ENCODE results near the gene C5. TPM values are rescaled to one million over a fixed set of nuclear protein-coding genes. Genes with fewer than 3 reads are reported as not detected.
"Not testable (repeated sequence)": the region's sequence is repeated elsewhere in the genome, so short reads cannot be mapped to it uniquely, and the experiment has no call there.

C5 gene
- 0.17 and 1.1 TPM in 2 replicates for total RNA-seq (2014; rRNA removed; shearing (Covaris generic))
- polyA plus RNA-seq (2015; cell fraction: cytosol; rRNA removed) = 0.64 and 0.77 TPM in 2 replicates
- polyA plus RNA-seq (2015; cell fraction: nucleus; rRNA removed) = 0.96 and 1.1 TPM in 2 replicates

DNA sequence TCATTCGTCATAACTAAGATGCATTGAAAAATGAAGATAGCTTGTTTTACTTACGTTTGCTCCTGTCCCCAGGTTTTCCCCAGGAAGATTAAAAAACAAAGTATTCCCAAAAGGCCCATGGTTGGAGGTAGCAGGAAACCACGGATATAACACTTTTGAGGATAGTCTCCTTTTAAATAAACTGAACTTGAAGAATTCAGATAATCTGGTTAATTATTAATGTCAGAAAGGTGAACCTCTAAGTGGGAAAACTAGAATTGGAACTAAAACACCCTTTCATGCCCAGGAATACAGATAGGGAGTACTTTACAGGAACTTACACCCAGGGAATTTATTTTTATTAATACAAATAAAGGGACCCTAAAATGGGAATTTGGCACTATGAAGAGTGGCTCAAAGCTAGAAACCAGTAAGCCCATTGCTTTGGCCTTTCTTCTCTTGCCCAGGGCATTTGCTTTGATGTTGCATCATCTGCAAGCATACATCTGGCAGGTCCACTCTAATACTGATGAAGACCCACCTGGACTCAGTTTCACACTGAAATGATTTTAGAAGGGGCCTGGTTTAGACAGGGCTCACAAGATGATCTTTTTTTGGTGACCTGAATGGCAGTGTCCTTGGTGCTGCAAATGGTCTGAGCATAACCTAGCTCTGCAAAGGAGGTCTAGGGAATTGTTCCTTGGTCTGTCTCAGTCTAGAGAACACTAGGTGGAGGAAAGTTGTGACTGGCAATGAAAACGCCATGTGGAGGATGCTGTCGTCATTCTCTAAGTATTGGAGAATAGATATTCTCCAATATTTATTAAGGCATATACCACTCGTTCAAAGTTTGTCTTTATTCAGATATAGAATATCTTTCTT is at the start of gene C5:
Gene C5 (minus strand): TSS at position 148 of the 861 bp plus-strand sequence. CDS start 29 bp downstream, at position 119.
- DNase-seq (ENCODE audit: low read depth) = no peak

- no peak for DNase-seq (ENCODE audit: low read depth)
Measured at GRCh38 chr9:121098567-121099198, 48.6 kb upstream of the C5 start.

GRCh38 chr9:121095057-121095456 is 45.0 kb upstream of the C5 start:
- DNase-seq (ENCODE audit: low read depth) = no peak

GRCh38 chr9:121090743-121091142 is 40.7 kb upstream of the C5 start:
- not testable (repeated sequence) for DNase-seq (ENCODE audit: low read depth)

DNA sequence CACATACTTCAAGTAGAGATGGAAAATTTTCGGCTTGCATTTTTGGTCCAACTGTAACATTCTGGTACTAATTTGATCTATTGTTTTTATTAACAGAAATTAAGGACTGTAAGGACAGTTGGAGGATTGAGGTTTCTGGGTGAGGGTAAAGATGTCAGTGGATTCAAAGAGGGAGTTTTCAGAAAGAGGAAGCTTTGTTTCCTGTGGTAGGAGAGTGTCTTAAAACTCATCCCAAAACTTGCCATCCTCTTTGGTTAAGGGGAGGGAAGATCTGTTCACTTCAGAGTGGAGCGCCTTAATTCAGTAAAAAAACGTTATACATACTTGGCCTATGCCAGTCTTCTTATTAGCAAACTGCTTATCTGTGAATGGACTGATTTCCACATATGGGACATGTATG is 38.5 kb upstream of the C5 start:
- DNase-seq (ENCODE audit: low read depth) = no peak

DNA sequence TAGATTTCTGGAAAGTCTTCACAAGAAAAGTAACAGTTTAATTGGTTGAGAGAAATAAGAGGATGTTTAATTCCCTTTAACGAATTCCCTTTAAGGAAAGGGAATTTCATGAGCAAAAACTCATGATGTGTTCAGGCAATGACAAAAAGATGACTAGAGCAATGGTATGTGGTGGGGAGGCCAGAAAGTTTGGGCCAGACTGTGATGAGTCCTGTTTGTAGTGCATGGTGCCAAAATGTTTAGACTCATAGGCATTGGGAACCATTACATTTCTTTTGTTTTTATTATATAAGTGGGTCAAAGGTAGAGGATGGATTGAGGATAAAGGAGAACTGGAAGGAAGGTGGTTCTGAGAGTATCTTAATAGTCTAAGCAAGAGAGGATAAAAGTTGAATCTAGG is 35.6 kb upstream of the C5 start:
- DNase-seq (ENCODE audit: low read depth) = no peak

- DNase-seq (ENCODE audit: low read depth) = no peak
Measured at GRCh38 chr9:121082075-121082474, 32.0 kb upstream of the C5 start.

DNA sequence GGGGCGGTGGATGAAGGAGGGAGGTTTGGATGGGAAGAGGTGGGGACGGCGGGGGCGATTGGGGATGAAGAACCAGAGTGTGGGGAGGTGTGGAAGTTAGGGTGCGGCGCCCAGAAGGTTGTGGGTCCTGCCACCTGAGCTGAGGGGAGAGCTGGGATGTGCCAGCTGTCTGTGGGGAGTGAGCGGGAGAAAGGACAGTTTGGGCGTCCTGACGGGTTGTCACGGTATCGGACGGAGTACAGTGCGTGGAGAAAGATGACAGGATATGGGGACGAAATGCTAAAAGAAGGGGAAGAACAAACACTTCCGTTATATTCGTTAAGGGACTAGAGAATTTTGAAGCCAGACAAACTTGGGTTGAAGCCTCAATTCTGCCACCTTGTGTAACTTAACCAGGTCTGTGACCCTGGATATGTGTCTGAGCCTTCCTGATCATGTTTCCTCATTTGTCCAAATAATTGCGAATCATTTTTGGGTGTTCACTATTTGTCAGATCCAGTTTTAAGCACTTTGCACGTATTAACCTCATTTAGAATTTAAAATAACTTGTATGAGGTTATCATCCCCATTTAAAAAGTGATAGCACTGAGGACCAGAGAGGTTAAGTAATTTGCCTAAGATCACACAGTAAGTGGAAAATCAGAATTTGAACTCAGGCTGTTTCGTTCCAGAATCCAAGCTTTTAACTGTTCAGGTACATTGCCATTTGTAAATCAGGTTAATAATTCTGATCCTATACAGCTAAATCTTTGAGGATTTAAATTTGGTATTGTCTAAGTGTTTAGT is 25.4 kb upstream of the C5 start:
- DNase-seq (ENCODE audit: low read depth) = no peak

- DNase-seq (ENCODE audit: low read depth) = peak; percentile 87
Measured at GRCh38 chr9:121074370-121075250, 24.5 kb upstream of the C5 start, which contains the start of gene CNTRL. CNTRL (plus strand) TSS chr9:121074955; CDS start chr9:121088327, 13,372 bp downstream.

DNA sequence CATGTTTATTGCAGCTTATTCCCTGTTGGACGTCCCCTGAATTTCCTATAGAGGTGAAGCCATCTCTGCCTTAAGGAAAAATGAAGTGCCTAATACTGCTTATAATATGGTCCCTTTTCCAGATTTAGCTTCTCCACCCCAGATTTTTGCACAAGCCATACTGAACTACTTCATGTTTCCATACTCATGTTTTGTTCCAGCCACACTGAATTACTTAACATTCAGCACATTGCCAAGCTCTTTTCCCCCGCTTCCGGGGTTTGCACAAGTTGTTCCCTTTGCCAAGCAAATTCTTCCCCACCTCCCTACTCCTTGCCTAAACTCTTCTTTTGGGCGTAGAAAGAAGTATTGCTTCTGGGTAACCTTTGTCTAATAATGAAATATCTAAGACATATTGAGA is 23.0 kb upstream of the C5 start:
- no peak for DNase-seq (ENCODE audit: low read depth)

DNA sequence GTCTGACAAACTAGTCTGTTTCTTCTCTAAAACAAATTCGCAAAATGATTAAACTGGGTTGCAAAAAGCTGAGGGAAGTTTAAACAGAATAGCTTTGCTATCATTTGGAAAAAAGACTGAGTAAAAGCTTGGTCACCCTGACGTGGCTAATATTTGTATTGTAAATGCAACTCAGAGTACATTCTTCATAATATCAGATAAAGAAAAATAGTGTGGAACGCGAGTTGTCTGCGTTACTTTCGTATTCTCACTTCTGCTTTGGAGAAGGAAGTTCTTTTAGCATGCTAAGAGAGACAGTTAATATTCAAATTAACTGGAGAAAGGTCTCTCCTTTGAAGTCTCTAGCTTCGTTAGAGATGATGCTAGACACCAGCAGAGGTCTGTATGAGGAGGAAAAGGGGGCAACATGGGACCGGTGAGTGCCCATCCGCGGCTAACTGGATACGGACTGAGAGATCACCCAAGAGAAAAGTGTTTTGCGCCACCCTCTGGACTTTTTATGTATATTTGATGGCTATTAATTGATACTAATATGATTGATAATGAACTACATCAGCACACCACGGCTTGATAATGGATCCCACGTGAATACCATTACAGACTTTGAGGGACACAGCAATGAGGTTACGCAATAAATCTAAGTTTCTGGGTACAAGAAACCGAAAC is 21.8 kb upstream of the C5 start:
- DNase-seq (ENCODE audit: low read depth) = no peak

- DNase-seq (ENCODE audit: low read depth) = no peak
Measured at GRCh38 chr9:121071370-121071755, 21.3 kb upstream of the C5 start.

DNA sequence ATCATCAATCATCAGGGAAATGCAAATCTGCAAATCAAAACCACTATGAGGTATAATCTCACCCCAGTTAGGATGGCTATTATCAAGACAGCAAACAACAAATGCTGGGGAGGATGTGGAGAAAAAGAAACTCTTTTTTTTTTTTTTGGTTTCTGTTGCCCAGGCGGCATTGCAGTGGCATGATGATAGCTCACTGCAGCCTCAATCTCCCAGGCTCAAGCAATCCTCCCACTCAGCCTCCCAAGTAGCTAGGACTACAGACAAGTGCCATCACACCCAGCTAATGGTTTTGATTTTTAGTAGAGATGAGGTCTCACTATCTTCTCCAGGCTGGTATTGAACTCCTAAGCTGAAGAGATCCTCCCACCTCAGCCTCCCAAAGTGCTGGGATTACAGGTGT is 19.3 kb upstream of the C5 start:
- DNase-seq (ENCODE audit: low read depth) = no peak

DNA sequence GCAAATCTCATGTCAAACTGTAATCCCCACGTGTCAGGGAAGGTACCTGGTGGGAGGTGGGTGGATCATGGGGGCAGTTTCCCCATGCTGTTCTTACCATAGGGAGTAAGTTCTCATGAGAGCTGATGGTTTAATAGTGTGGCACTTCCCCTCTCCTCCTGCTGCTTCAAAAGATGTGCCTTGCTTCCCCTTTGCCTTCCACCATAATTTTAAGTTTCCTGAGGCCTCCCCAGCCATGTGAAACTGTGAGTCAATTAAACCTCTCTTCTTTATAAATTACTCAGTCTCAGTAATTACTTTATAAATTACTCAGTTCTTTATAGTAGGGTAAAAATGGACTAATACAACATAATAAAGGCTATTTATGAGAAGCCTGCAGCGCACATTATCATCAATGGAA is 17.6 kb upstream of the C5 start:
- no peak for DNase-seq (ENCODE audit: low read depth)

GRCh38 chr9:121066850-121067249 is 16.8 kb upstream of the C5 start:
- no peak for DNase-seq (ENCODE audit: low read depth)

DNA sequence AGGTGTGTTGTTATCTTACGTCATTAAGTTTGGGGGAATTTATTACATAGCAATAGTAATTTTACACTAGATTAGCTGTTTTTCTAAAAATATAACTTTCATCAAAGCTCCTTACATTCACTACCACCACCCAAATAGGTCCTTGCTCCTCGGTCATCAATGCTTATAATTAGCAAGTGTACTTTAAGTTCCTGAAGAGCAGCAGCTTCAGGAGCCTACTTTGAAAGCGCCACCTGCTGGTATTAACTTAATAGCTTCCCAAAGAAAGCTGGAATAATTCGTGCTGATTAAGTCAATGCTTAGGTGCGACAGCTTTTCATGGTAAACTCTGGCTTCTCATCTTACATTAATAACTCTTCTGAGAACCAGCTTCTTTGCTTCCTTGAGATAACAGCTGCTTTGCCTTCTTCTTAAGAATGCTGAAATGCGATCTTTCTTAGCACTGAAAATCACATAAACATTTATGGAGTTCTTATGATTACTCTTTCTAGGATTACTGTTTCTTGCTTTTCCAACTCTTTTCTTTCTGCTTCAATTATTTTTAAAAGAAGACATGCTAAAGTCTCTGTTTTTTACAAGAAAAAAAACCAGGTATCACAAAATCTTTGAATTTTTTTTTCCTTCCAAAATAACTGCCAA is 10.0 kb upstream of the C5 start:
- peak; percentile 45 for DNase-seq (ENCODE audit: low read depth)

DNA sequence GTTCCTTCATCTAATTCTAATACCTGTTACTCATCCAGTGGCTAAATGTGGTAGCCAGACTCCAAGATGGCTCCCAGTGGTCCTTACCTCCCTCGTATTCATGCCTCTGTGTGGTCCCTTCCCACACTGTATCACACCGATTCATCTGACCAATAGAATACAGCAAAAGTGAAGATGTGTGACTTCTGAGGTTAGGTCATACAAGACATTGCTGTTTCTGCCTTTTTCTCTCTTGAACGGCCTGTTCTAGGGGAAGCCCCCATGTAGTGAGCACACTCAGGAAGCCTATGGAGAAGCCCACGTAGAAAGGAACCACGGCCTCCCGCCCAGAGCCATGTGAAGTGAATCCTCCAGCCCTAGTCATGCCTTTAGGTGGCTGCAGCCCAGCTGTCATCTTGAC is 9.4 kb upstream of the C5 start:
- DNase-seq (ENCODE audit: low read depth) = no peak

DNA sequence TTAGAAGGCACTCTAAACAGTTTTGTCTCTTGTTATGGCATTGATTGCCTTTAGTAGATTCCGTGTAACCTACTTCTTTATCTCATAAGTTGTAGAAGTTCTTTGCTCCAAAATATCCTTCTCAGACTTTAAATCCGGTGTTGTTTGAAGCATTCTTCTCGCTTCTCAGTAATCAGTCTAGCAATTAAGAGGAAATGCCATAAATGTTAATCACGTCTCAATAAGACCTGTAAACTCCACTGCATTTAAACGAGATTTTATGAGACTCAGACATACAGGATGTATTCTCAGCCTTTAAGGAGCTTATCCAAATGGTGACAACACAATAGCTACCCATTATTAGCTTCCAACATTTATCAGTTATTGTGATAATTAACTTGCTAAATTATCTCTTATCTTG is 7.7 kb upstream of the C5 start:
- no peak for DNase-seq (ENCODE audit: low read depth)

DNA sequence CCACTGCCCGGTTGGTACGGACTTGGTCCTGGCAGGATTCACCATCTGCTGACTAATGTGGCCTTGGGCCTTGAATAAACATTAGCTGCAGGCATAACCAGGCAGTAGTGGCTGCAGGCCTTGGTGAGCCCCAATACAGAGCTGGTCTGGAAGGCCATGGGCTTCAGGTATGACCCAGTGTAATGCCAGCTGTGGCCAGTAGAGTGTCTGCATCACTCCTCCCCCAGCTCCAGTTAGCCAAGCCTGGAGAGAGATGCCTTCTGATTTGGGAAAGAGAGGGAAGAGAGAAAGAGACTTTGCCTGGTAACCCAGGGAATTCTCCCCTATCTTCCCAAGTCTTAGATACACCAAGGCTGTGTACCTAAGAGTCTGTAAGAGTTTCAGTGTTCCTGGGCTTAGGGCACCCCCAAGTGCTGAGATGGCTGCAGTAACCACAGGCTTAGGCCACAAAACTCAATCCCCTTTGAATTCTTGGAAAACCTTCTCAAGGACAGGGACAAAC is 5.6 kb upstream of the C5 start:
- DNase-seq (ENCODE audit: low read depth) = peak; percentile 21
